CD14-positive monocyte (primary cell): ENCODE results near the gene ULK4. TPM values are rescaled to one million over a fixed set of nuclear protein-coding genes. Genes with fewer than 3 reads are reported as not detected.

Source experiments
- DNase-seq, 3 donors: peaks; one replicate each; pipeline ENCODE4 v3.0.0-alpha.2; 2011 to 2022
- H2AFZ ChIP-seq: 2 replicates; pipeline ENCODE4 v1.6.0; 2012; ENCODE audit warnings: mild to moderate bottlenecking, low read depth, low read length, inconsistent platforms; ENCODE audit not compliant: insufficient read depth, poor library complexity, severe bottlenecking
- H3K27ac ChIP-seq, 2 donors: 1 replicate in 1 of 2; 2 replicates in 1 of 2; pipeline ENCODE4 v1.5.1; 2012 to 2013; ENCODE audit warnings: low read length in 2 of 2, control low read depth in 1 of 2, inconsistent platforms in 1 of 2, low read depth in 1 of 2, mild to moderate bottlenecking in 1 of 2
- H3K27me3 ChIP-seq, 2 donors: one replicate each; pipeline versions ENCODE4 v1.6.0 to v1.6.1; 2011 to 2013; ENCODE audit warnings: low read length in 2 of 2; ENCODE audit not compliant: control insufficient read depth in 2 of 2, insufficient read depth in 2 of 2
- H3K36me3 ChIP-seq, 2 donors: replicated peaks in 1 of 2; 1 replicate in 1 of 2; 2 replicates in 1 of 2; pipeline versions ENCODE4 v1.5.1 to v1.6.1; 2012 to 2013; ENCODE audit warnings: low read length in 2 of 2, control low read depth in 1 of 2, inconsistent platforms in 1 of 2, mild to moderate bottlenecking in 1 of 2; ENCODE audit not compliant: insufficient read depth in 2 of 2, control insufficient read depth in 1 of 2
- H3K4me1 ChIP-seq, 2 donors: 1 replicate in 1 of 2; 2 replicates in 1 of 2; pipeline versions ENCODE4 v1.5.1 to v1.6.1; 2012 to 2013; ENCODE audit warnings: low read length in 2 of 2, control low read depth in 1 of 2, inconsistent platforms in 1 of 2, mild to moderate bottlenecking in 1 of 2, moderate library complexity in 1 of 2; ENCODE audit not compliant: insufficient read depth in 2 of 2, control insufficient read depth in 1 of 2
- H3K4me2 ChIP-seq: replicated peaks from 2 replicates; pipeline ENCODE3; 2012; ENCODE audit warnings: low read length, moderate library complexity, mild to moderate bottlenecking; ENCODE audit not compliant: poor library complexity, severe bottlenecking; ENCODE audit errors: extremely low read depth
- H3K4me3 ChIP-seq, 3 experiments: fragments of 200-600 bp in 1 of 3; sonication (generic) in 1 of 3; replicated peaks in 1 of 3; 1 replicate in 2 of 3; 2 replicates in 1 of 3; pipeline ENCODE4 v1.5.1; 2011 to 2013; ENCODE audit warnings: low read length in 3 of 3, mild to moderate bottlenecking in 3 of 3, control low read depth in 2 of 3, low read depth in 2 of 3, inconsistent platforms in 1 of 3, moderate library complexity in 1 of 3
- H3K79me2 ChIP-seq: 2 replicates; pipeline ENCODE4 v1.6.0; 2012; ENCODE audit warnings: mild to moderate bottlenecking, control low read depth, inconsistent platforms, low read length, moderate library complexity; ENCODE audit not compliant: insufficient read depth
- H3K9ac ChIP-seq: 2 replicates; pipeline ENCODE4 v1.6.0; 2017; ENCODE audit warnings: low read length, mild to moderate bottlenecking; ENCODE audit not compliant: insufficient read depth, poor library complexity, severe bottlenecking
- H3K9me3 ChIP-seq, 2 donors: replicated peaks in 1 of 2; 1 replicate in 1 of 2; 2 replicates in 1 of 2; pipeline versions ENCODE4 v1.5.1 to v1.6.1; 2012 to 2013; ENCODE audit warnings: low read length in 2 of 2, control low read depth in 1 of 2; ENCODE audit not compliant: control insufficient read depth in 1 of 2, insufficient read depth in 1 of 2
- H4K20me1 ChIP-seq: 2 replicates; pipeline ENCODE4 v1.6.0; 2012; ENCODE audit warnings: mild to moderate bottlenecking, low read length, control low read depth, moderate library complexity; ENCODE audit not compliant: insufficient read depth
- H3K27ac Mint-ChIP-seq, 7 donors: one replicate each; pipeline ENCODE4 v1.8.0; 2020; ENCODE audit warnings: mild to moderate bottlenecking in 7 of 7, mixed read lengths in 7 of 7, moderate library complexity in 6 of 7, inconsistent platforms in 2 of 7
- H3K27me3 Mint-ChIP-seq, 3 donors: one replicate each; pipeline ENCODE4 v1.8.0; 2021 to 2022; ENCODE audit warnings: low read depth in 3 of 3, mild to moderate bottlenecking in 3 of 3, mixed read lengths in 3 of 3, moderate library complexity in 3 of 3, inconsistent platforms in 1 of 3
- H3K36me3 Mint-ChIP-seq, 2 donors: one replicate each; pipeline ENCODE4 v1.8.0; 2020; ENCODE audit warnings: mixed read lengths in 2 of 2, inconsistent platforms in 1 of 2, mild to moderate bottlenecking in 1 of 2
- H3K4me1 Mint-ChIP-seq: one replicate; pipeline ENCODE4 v1.8.0; 2020; ENCODE audit warnings: mild to moderate bottlenecking, mixed read lengths
- H3K4me3 Mint-ChIP-seq, 2 donors: one replicate each; pipeline ENCODE4 v1.8.0; 2020; ENCODE audit warnings: mild to moderate bottlenecking in 2 of 2, mixed read lengths in 2 of 2, moderate library complexity in 1 of 2
- H3K9me3 Mint-ChIP-seq, 7 donors: one replicate each; pipeline ENCODE4 v1.8.0; 2020 to 2022; ENCODE audit warnings: mixed read lengths in 7 of 7, mild to moderate bottlenecking in 6 of 7, moderate library complexity in 6 of 7, inconsistent platforms in 2 of 7
- WGBS: methylation state at CpG from one replicate; pipeline ENCODE4 v1.1.5; 2013; ENCODE audit warnings: missing lambda C conversion rate; ENCODE audit not compliant: insufficient coverage; 5-methylcytosine and 5-hydroxymethylcytosine counted together
- intact Hi-C, 2 donors: fragments of 100-400 bp; cut with micrococcal nuclease; formaldehyde crosslinking; loops; one replicate each; pipeline versions ENCODE4 v1.15.0 to v1.15.1; 2023
- polyA plus RNA-seq, 3 donors: library from polyadenylated mRNA; depleted of rRNA in 1 of 3; unstranded in 2 of 3; stranded (reverse) in 1 of 3; fragments of 300-500 nt in 2 of 3; fragments of >200 nt in 1 of 3; fragmentation: Illumina TruSeq in 2 of 3; gene quantifications; 1 replicate in 2 of 3; 2 replicates in 1 of 3; pipeline ENCODE4 v1.2.3, GENCODE V29; 2012 to 2021
- TF ChIP-seq, protein P1 (sequence below): fragments of 200-600 bp; IDR thresholded peaks from one replicate; pipeline ENCODE4 v1.8.0; 2022; ENCODE audit warnings: antibody characterized with exemption, mild to moderate bottlenecking

The ULK4 gene
- polyA plus RNA-seq, 3 donors = 6.7 to 14.0 (median 11.8) TPM

DNA sequence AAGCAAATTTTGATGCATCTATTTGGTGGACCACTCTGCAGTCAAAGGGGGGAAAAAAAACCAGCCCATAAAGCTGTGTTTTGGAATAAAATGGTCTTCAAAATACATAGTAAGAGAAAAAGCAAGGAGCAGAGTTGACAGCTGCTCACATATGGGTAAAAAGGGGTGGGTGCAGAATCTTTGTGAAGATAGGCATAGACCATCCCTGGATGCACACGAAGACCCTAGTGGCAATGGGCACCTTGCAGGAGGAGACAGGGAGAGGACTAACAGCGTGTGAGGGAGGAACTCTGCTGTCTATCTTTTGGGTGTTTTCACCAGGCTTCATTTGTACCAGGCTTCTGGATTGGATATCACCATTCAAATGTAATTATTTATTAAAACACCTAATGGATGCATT lies 718.7 kb downstream of the ULK4 start:
- H3K4me1 ChIP-seq = no peaks in the 10 kb centered on the region
- no peak for DNase-seq
- H3K4me3 ChIP-seq = no peak overlapping the region
- no peak overlapping the region for H3K9ac ChIP-seq
- H3K27ac ChIP-seq = no peak overlapping the region
- Mint-ChIP-seq H3K4me1 (no peaks in the 10 kb centered on the region), H3K9me3 (peaks cover 0 to 1% (median 0%) of the 10 kb centered on the region in 7 donors), H3K27ac (peak overlapping the region in 3 of 7 donors; percentile 22 to 86 (median 36)), H3K4me3 (no peak overlapping the region), H3K27me3 (no peaks in the 10 kb centered on the region), H3K36me3 (peaks cover 39 to 57% of the 10 kb centered on the region in 2 donors)
- H3K79me2 ChIP-seq = no peaks in the 10 kb centered on the region
- H3K4me2 ChIP-seq = no peak overlapping the region
- no peaks in the 10 kb centered on the region for H3K9me3 ChIP-seq
- H4K20me1 ChIP-seq = peaks cover 27% of the 10 kb centered on the region
- intact Hi-C loops = loop anchor here in 1 of 2 donors (2.0 kb wide), 1 partner anchor 16 kb away; no protein-coding TSS in a partner anchor
- no peaks in the 10 kb centered on the region for H3K27me3 ChIP-seq
- no CpG with 5 or more reads among the region's 2 CpGs for WGBS
- H2AFZ ChIP-seq = no peak overlapping the region
- peaks cover 37 to 48% of the 10 kb centered on the region in 2 donors for H3K36me3 ChIP-seq
- TF ChIP-seq, protein P1, sequence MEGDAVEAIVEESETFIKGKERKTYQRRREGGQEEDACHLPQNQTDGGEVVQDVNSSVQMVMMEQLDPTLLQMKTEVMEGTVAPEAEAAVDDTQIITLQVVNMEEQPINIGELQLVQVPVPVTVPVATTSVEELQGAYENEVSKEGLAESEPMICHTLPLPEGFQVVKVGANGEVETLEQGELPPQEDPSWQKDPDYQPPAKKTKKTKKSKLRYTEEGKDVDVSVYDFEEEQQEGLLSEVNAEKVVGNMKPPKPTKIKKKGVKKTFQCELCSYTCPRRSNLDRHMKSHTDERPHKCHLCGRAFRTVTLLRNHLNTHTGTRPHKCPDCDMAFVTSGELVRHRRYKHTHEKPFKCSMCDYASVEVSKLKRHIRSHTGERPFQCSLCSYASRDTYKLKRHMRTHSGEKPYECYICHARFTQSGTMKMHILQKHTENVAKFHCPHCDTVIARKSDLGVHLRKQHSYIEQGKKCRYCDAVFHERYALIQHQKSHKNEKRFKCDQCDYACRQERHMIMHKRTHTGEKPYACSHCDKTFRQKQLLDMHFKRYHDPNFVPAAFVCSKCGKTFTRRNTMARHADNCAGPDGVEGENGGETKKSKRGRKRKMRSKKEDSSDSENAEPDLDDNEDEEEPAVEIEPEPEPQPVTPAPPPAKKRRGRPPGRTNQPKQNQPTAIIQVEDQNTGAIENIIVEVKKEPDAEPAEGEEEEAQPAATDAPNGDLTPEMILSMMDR = no peak

DNA sequence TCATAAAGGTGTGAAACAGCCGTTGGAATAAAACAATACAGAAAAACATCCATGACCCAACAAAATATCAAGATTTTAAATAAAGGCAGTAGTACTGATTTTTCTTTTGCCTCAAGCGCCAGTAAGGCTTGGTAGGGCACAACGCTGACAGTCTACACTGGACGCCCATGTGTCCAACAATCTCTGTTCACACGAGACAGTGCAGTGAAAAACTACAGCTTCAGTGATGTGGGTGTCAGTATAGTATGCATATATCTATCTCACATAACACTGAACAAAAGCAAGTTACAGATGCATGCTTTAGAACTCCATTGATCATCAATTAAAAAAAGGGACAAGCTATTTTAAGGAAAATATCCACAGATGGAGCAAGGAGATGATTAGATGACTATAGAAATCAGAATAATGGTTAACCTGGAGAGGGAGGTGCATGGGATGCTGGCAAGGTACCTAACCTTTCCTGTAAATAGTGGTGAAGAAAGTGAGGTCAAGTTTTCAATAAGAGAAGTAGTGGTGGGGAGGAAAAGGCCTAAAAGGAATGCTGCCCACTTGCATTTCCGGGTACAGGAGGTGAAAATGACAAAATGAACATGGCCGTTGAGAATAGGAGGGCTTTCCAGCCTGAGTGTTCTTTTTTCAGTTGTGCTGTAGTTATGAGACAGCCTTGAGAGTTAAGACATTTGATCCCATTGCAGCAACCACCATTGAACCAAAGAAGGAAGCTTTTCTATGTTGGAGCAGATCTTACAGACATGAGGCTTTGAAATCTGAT lies 719.9 kb downstream of the ULK4 start:
- Mint-ChIP-seq H3K36me3 (peaks cover 51 to 69% of the 10 kb centered on the region in 2 donors), H3K27ac (peak overlapping the region in 3 of 7 donors; percentile 5 to 81 (median 9)), H3K9me3 (peaks cover 0 to 2% (median 0%) of the 10 kb centered on the region in 7 donors), H3K4me3 (no peak overlapping the region), H3K4me1 (no peaks in the 10 kb centered on the region), H3K27me3 (no peaks in the 10 kb centered on the region)
- H3K36me3 ChIP-seq = peaks cover 49 to 60% of the 10 kb centered on the region in 2 donors
- H3K9me3 ChIP-seq = no peaks in the 10 kb centered on the region
- peak overlapping the region in 1 of 2 donors; percentile 15 for H3K27ac ChIP-seq
- no peak overlapping the region for H3K9ac ChIP-seq
- H2AFZ ChIP-seq = no peak overlapping the region
- intact Hi-C loops = loop anchor here in 1 of 2 donors (2.0 kb wide), 1 partner anchor 15 kb away; no protein-coding TSS in a partner anchor
- H3K4me3 ChIP-seq = no peak overlapping the region
- H3K79me2 ChIP-seq = no peaks in the 10 kb centered on the region
- no peaks in the 10 kb centered on the region for H3K4me1 ChIP-seq
- TF ChIP-seq, protein P1 = no peak
- no peaks in the 10 kb centered on the region for H3K27me3 ChIP-seq
- WGBS = 100% methylated on average over 4 of the region's 7 CpGs
- DNase-seq = no peak
- no peak overlapping the region for H3K4me2 ChIP-seq
- peaks cover 37% of the 10 kb centered on the region for H4K20me1 ChIP-seq
